Fibroblast of lung (primary cell): ENCODE data around the gene HNRNPM. TPM values are rescaled to one million over a fixed set of nuclear protein-coding genes. Genes with fewer than 3 reads are reported as not detected.
A peak's percentile ranks its signal among the peaks of the same experiment; 100 is the strongest.

Experiments used
- DNase-seq, 2 donors: peaks; one replicate each; pipeline versions ENCODE4 v3.0.0 to v3.0.0-alpha.2; 2010; ENCODE audit warnings: low read depth in 2 of 2
- H2AFZ ChIP-seq: 2 replicates; pipeline ENCODE4 v1.5.1; 2012; ENCODE audit warnings: low read length, control low read depth, inconsistent platforms
- H3K27ac ChIP-seq: 2 replicates; pipeline ENCODE4 v1.5.1; 2011; ENCODE audit warnings: low read length, control low read depth; ENCODE audit not compliant: insufficient read depth
- H3K27me3 ChIP-seq: 2 replicates; pipeline ENCODE4 v1.5.1; 2011; ENCODE audit warnings: mild to moderate bottlenecking, low read length; ENCODE audit not compliant: control insufficient read depth, insufficient read depth
- H3K36me3 ChIP-seq: 2 replicates; pipeline ENCODE4 v1.5.1; 2011; ENCODE audit warnings: low read length; ENCODE audit not compliant: control insufficient read depth, insufficient read depth
- H3K4me1 ChIP-seq: 2 replicates; pipeline ENCODE4 v1.5.1; 2011; ENCODE audit warnings: low read length; ENCODE audit not compliant: control insufficient read depth, insufficient read depth; ENCODE audit errors: extremely low read depth
- H3K4me2 ChIP-seq: 2 replicates; pipeline ENCODE4 v1.5.1; 2011; ENCODE audit warnings: low read length, control low read depth; ENCODE audit not compliant: insufficient read depth; ENCODE audit errors: extremely low read depth
- H3K4me3 ChIP-seq, 4 experiments: fragments of 200-600 bp in 1 of 4; sonication (generic) in 1 of 4; replicated peaks in 1 of 4; 2 replicates each; pipeline ENCODE4 v1.5.1; 2011 to 2016; ENCODE audit warnings: low read length in 4 of 4, low read depth in 3 of 4, mild to moderate bottlenecking in 3 of 4, control low read depth in 2 of 4, inconsistent platforms in 1 of 4, mixed read lengths in 1 of 4; ENCODE audit not compliant: insufficient read depth in 1 of 4; ENCODE audit errors: control extremely low read depth in 1 of 4
- H3K79me2 ChIP-seq: 2 replicates; pipeline ENCODE4 v1.5.1; 2012; ENCODE audit warnings: mild to moderate bottlenecking, low read length, inconsistent platforms; ENCODE audit not compliant: control insufficient read depth, insufficient read depth
- H3K9ac ChIP-seq: 2 replicates; pipeline ENCODE4 v1.5.1; 2011; ENCODE audit warnings: mild to moderate bottlenecking, low read length, control low read depth; ENCODE audit not compliant: insufficient read depth
- H3K9me3 ChIP-seq: 2 replicates; pipeline ENCODE4 v1.5.1; 2012; ENCODE audit warnings: low read depth, low read length; ENCODE audit not compliant: control insufficient read depth, insufficient read depth
- H4K20me1 ChIP-seq: 2 replicates; pipeline ENCODE4 v1.5.1; 2011; ENCODE audit warnings: low read length; ENCODE audit not compliant: control insufficient read depth, insufficient read depth; ENCODE audit errors: extremely low read depth
- EZH2 ChIP-seq: IDR thresholded peaks from 2 replicates; pipeline ENCODE4 v1.5.1; 2012; ENCODE audit warnings: low read length, control low read depth, mild to moderate bottlenecking; ENCODE audit errors: missing control alignments
- polyA plus RNA-seq, 2 donors: library from polyadenylated mRNA; depleted of rRNA in 1 of 2; stranded (reverse) in 1 of 2; unstranded in 1 of 2; fragments of >200 nt; gene quantifications; 2 replicates each; pipeline ENCODE4 v1.2.1, GENCODE V29; 2011 to 2012; ENCODE audit warnings: missing spikeins in 1 of 2
- total RNA-seq: library from RNA; depleted of rRNA; stranded (reverse); fragments of >200 nt; gene quantifications from 2 replicates; pipeline ENCODE4 v1.2.1, GENCODE V29; 2014
- TF ChIP-seq, protein P1 (sequence below), 2 donors: IDR thresholded peaks in 1 of 2; conservative IDR thresholded peaks in 1 of 2; 1 replicate in 1 of 2; 2 replicates in 1 of 2; pipeline ENCODE4 v1.5.1; 2011 to 2012; ENCODE audit warnings: low read length in 2 of 2, control low read depth in 1 of 2, inconsistent platforms in 1 of 2, low read depth in 1 of 2, mild to moderate bottlenecking in 1 of 2

HNRNPM gene
- total and polyA plus RNA-seq, 2 donors (not counting 1 experiment from before 2014, with no cell fraction given), result 51.5 to 104 TPM

- peaks cover 29% of the 10 kb centered on the region for H3K4me1 ChIP-seq
- H3K27ac ChIP-seq, result peak overlapping the region; percentile 50
- TF ChIP-seq, protein P1, sequence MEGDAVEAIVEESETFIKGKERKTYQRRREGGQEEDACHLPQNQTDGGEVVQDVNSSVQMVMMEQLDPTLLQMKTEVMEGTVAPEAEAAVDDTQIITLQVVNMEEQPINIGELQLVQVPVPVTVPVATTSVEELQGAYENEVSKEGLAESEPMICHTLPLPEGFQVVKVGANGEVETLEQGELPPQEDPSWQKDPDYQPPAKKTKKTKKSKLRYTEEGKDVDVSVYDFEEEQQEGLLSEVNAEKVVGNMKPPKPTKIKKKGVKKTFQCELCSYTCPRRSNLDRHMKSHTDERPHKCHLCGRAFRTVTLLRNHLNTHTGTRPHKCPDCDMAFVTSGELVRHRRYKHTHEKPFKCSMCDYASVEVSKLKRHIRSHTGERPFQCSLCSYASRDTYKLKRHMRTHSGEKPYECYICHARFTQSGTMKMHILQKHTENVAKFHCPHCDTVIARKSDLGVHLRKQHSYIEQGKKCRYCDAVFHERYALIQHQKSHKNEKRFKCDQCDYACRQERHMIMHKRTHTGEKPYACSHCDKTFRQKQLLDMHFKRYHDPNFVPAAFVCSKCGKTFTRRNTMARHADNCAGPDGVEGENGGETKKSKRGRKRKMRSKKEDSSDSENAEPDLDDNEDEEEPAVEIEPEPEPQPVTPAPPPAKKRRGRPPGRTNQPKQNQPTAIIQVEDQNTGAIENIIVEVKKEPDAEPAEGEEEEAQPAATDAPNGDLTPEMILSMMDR (conservative IDR thresholded peaks at IDR 0.05 in 1 of 2, IDR thresholded peaks at IDR 0.05 in 1 of 2; ENCODE audit: low read depth in 1 of 2, low read length in 2 of 2), result no peak
- no peak for TF ChIP-seq EZH2
- no peaks in the 10 kb centered on the region for H3K27me3 ChIP-seq
- peaks cover 7% of the 10 kb centered on the region for H3K36me3 ChIP-seq
- H3K9me3 ChIP-seq, result no peaks in the 10 kb centered on the region
- H3K4me3 ChIP-seq, result no peak overlapping the region
- no peak overlapping the region for H2AFZ ChIP-seq
- peak overlapping the region; percentile 69 for H3K4me2 ChIP-seq
- DNase-seq, result no peak
- no peak overlapping the region for H3K9ac ChIP-seq
- H3K79me2 ChIP-seq, result peaks cover 88% of the 10 kb centered on the region
- H4K20me1 ChIP-seq, result no peaks in the 10 kb centered on the region
These were observed 15.9 kb downstream of the HNRNPM start for GRCh38 chr19:8460516-8461298.

- no peak overlapping the region for H2AFZ ChIP-seq
- TF ChIP-seq, protein P1 (conservative IDR thresholded peaks at IDR 0.05 in 1 of 2, IDR thresholded peaks at IDR 0.05 in 1 of 2; ENCODE audit: low read depth in 1 of 2, low read length in 2 of 2), result no peak
- no peak for TF ChIP-seq EZH2
- H3K9ac ChIP-seq, result no peak overlapping the region
- no peak overlapping the region for H3K4me2 ChIP-seq
- H3K4me1 ChIP-seq, result peaks cover 29% of the 10 kb centered on the region
- no peak for DNase-seq
- peaks cover 5% of the 10 kb centered on the region for H3K36me3 ChIP-seq
- H3K4me3 ChIP-seq, result no peak overlapping the region
- no peaks in the 10 kb centered on the region for H3K9me3 ChIP-seq
- no peaks in the 10 kb centered on the region for H3K27me3 ChIP-seq
- no peak overlapping the region for H3K27ac ChIP-seq
- no peaks in the 10 kb centered on the region for H4K20me1 ChIP-seq
- H3K79me2 ChIP-seq, result peaks cover 82% of the 10 kb centered on the region
These were observed 16.6 kb downstream of the HNRNPM start for GRCh38 chr19:8461376-8461775.

DNA sequence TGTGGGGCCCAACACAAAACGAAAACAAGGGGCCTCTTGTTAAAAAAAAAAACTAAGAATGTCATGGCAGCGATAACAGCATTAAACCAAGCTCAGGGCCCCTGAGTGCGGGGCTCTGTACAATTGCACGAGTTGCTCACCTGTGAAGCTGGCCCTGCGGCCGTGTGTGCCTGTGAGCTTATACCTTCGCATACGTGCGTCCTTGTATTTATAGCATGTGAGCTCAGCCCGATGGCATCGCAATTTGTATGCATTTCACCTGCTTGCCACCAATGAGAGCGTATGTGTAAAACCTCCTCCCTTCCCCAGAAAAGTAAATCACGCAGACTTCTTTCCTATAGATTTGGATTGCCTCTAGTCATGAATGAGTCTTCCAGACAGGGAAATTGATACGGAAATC is 17.1 kb downstream of the HNRNPM start:
- Histone ChIP-seq H4K20me1 (no peaks in the 10 kb centered on the region), H3K27ac (no peak overlapping the region), H3K4me1 (peaks cover 24% of the 10 kb centered on the region), H3K9ac (no peak overlapping the region), H3K36me3 (peaks cover 5% of the 10 kb centered on the region), H3K79me2 (peaks cover 78% of the 10 kb centered on the region), H3K4me3 (no peak overlapping the region), H3K4me2 (no peak overlapping the region), H3K9me3 (no peaks in the 10 kb centered on the region), H3K27me3 (no peaks in the 10 kb centered on the region), H2AFZ (no peak overlapping the region)
- DNase-seq, result no peak
- TF ChIP-seq EZH2, result no peak
- TF ChIP-seq, protein P1 (conservative IDR thresholded peaks at IDR 0.05 in 1 of 2, IDR thresholded peaks at IDR 0.05 in 1 of 2; ENCODE audit: low read depth in 1 of 2, low read length in 2 of 2), result no peak
